ENCODE measurements around the gene WAC.
"Not testable (repeated sequence)": the region's sequence is repeated elsewhere in the genome, so short reads cannot be mapped to it uniquely, and the experiment has no call there.

WAC gene, protein sequence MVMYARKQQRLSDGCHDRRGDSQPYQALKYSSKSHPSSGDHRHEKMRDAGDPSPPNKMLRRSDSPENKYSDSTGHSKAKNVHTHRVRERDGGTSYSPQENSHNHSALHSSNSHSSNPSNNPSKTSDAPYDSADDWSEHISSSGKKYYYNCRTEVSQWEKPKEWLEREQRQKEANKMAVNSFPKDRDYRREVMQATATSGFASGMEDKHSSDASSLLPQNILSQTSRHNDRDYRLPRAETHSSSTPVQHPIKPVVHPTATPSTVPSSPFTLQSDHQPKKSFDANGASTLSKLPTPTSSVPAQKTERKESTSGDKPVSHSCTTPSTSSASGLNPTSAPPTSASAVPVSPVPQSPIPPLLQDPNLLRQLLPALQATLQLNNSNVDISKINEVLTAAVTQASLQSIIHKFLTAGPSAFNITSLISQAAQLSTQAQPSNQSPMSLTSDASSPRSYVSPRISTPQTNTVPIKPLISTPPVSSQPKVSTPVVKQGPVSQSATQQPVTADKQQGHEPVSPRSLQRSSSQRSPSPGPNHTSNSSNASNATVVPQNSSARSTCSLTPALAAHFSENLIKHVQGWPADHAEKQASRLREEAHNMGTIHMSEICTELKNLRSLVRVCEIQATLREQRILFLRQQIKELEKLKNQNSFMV

GRCh38 chr10:28532337-28533185, at the start of gene WAC:
WAC (plus strand) TSS chr10:28533118; CDS start chr10:28533580, 462 bp downstream.
- peak; percentile 76 for DNase-seq (ENCODE audit: low spot score)

- no peak for DNase-seq (ENCODE audit: low spot score)
These were observed 43.7 kb upstream of the WAC start for GRCh38 chr10:28489206-28489605.

GRCh38 chr10:28490256-28490865, 42.6 kb upstream of the WAC start:
- DNase-seq (ENCODE audit: low spot score) = not testable (repeated sequence)

GRCh38 chr10:28492116-28492920, 40.6 kb upstream of the WAC start:
- DNase-seq (ENCODE audit: low spot score) = no peak

- DNase-seq (ENCODE audit: low spot score) = no peak
These were observed 38.5 kb upstream of the WAC start for GRCh38 chr10:28494420-28494819.

GRCh38 chr10:28495084-28495483, 37.8 kb upstream of the WAC start:
- no peak for DNase-seq (ENCODE audit: low spot score)

DNA sequence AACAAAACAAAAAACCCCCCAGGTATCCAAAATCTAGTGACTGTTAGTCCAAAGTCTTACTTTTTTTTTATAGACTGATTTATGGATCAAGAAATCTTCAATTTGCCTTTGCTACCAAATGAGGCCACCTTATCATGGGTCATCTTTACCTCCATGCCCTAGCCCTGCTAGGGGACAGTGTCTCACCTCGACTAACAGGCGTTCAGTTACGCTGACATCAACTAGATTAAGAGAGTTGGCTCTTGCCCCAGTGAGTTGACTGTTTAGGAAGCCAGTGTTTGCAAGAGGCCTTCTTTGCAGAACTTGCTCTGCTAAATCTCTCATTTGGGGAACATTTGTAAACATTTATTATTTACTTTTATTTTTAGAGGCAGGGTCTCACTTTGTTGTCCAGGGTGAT, 36.9 kb upstream of the WAC start:
- no peak for DNase-seq (ENCODE audit: low spot score)

DNA sequence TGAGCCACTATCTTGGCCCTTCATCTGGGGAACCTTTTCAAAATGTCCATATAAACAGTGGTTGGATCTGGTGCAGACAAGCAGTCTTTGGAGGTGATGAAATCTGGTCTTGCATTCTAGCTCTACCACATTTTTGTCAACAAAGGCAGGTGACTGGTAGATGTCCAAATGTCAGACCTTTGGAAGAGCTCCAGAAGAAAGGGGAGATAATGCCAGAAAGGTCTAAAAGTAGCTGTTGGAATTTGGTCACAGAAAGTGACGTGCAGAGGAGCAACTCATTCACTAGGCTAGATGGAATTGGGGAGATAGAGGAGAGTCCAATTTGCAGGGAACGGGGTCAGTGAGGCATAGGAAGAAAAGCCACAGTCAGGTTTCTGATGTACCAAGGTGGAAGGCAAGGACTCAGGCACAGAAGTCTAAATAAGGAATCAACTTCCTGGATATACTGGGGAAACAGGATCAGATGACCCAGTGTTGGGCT, 36.4 kb upstream of the WAC start:
- peak; percentile 29 for DNase-seq (ENCODE audit: low spot score)

GRCh38 chr10:28497313-28498126, 35.4 kb upstream of the WAC start:
- DNase-seq (ENCODE audit: low spot score) = no peak

DNA sequence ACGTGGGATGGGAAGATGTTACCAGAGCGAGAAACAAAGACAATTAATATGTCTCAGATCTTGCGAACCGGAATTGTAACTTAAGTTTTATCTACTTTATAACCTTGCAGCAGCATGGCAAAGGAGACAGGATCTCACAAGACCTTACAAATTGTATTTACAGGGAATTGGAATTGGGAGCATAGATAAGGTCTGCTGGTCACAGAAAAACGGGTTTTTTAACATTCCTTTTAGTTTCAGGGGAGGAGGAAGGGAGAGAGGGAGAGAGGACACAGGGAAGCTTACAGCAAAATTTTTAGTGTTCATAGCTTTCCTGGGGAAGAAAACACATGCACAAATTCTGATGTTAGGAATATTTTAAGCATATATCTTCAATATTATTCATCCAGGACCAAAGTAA, 32.7 kb upstream of the WAC start:
- not testable (repeated sequence) for DNase-seq (ENCODE audit: low spot score)

DNA sequence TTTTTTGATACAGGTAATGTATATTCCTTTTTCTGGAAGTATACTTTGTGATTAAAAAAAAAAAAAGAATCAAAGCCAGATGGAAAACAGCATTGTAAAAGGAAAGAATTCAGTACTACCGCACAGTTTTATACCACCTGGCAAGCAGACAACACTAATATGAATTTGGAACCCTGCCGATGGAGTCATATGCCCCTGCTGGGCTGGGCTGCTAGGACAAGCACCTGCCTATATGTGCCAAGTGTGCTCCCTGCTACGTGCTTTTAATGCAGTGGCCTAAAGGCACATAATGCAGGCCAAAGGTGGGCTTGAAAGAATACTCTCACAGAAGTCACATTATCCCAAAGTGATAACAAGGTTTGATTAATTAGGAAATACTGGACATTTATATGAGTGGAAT, 29.8 kb upstream of the WAC start:
- DNase-seq (ENCODE audit: low spot score) = no peak

DNA sequence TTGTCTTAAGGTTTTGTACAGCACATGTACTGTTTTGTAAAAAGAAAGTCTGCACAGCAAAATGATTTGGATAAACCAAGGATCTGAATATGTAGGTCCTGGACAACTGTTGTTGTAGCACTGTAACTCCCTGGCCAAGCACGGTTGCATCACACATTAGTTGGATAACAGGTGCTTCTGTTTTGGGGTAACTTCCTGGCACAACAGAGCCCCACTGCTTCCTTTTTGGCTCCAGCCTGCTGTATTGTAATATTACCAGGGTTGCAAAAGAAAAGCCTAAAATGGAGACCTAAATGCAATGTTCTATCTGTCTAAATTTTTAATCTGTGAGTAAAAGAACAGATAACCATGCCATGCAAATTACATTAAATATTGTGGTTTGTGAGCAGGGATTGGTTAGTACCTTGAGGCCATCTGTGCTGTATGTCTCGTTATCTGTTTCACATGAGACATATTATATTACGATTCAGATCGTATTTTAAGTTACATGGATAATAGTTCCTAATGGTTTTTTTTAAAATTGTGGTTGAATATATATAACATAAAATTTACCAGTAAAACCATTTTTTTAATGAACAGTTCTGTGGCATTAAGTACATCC, 27.5 kb upstream of the WAC start:
- DNase-seq (ENCODE audit: low spot score) = no peak

GRCh38 chr10:28508304-28508925, 24.5 kb upstream of the WAC start:
- no peak for DNase-seq (ENCODE audit: low spot score)

- no peak for DNase-seq (ENCODE audit: low spot score)
These were observed 23.6 kb upstream of the WAC start for GRCh38 chr10:28509286-28509685.

- no peak for DNase-seq (ENCODE audit: low spot score)
These were observed 18.3 kb upstream of the WAC start for GRCh38 chr10:28514648-28515047.

GRCh38 chr10:28520346-28520745, 12.6 kb upstream of the WAC start:
- no peak for DNase-seq (ENCODE audit: low spot score)

GRCh38 chr10:28520828-28521227, 12.1 kb upstream of the WAC start:
- not testable (repeated sequence) for DNase-seq (ENCODE audit: low spot score)

- not testable (repeated sequence) for DNase-seq (ENCODE audit: low spot score)
These were observed 11.0 kb upstream of the WAC start for GRCh38 chr10:28521961-28522360.

- DNase-seq (ENCODE audit: low spot score) = no peak
These were observed 9.1 kb upstream of the WAC start for GRCh38 chr10:28523725-28524252.

All from HuH-7.5 (cell line).